Stimulated activated CD4-positive, alpha-beta T cell treated with anti-CD3 and anti-CD28 coated beads, Interleukin-1b, Interleukin-23, amount 100 ng/mL, for 4 hours (primary cell): ENCODE data around the gene ATP6V1F.

Source experiments
- DNase-seq, 2 donors: peaks; one replicate each; pipeline ENCODE4 v3.0.0-alpha.2; 2020; ENCODE audit warnings: low read depth in 2 of 2

The ATP6V1F gene, protein sequence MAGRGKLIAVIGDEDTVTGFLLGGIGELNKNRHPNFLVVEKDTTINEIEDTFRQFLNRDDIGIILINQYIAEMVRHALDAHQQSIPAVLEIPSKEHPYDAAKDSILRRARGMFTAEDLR

DNA sequence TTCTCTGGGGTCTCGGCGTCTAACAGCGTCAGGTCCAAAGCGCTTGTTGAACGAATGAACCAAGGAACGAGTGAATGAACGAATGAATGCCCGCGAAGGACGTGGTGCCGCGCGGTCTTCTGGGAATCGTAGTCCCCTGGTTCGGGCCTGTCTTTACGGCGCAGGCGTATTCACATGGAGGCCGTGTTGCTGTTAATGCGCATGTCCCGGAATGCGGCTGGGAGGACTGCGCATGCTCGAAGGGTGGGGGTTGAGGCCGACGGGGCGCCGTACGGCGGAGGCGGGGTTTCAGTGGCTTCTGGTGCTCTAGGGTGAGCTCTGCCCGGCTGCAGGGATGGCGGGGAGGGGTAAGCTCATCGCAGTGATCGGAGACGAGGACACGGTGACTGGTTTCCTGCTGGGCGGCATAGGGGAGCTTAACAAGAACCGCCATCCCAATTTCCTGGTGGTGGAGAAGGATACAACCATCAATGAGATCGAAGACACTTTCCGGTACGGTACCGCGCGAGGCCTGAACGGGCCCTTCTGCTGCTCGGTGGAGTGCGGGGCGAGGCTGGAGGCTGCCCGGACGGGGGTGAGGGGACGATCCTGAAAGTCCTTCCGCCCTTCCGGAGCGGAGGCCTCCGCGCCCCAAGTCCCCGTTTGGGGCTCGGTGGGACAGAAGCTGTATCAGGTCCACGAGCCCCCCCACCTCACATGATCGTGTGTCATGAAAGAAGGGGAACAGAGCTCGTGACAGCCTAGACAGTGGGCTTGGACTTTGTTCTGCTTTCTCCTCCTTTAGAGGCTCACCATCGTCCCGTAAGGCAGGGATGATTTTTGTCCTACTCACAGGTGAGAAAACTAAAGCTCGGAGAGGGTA lies at the start of gene ATP6V1F:
Gene ATP6V1F (plus strand): TSS at position 286 of the 862 bp plus-strand sequence. CDS start 49 bp downstream, at position 335.
- DNase-seq, result peak; percentile 99 to 100

DNA sequence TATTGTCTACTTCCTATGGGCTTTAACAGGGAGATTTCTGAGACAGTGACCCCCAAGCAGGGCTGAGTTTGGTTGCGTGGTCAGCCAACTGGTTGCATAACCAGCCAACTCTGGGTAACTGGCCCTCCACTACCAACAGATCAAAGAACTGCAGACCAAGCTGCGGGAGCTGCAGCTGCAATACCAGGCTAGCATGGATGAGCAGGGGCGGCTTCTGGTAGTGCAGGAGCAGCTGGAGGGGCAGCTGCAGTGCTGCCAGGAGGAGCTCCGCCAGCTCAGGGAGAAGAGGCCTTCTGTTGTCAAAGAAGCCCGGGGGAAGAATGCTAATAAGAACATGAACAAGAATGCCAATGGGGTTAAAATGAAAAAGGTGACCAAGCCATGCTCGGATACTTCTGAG lies 48.2 kb upstream of the ATP6V1F start:
- no peak for DNase-seq

- DNase-seq, result no peak
These were observed 47.2 kb upstream of the ATP6V1F start for GRCh38 chr7:128815289-128815942.

- DNase-seq, result no peak
These were observed 44.0 kb upstream of the ATP6V1F start for GRCh38 chr7:128818694-128819093.

- DNase-seq, result no peak
These were observed 40.9 kb upstream of the ATP6V1F start for GRCh38 chr7:128821724-128822123.

- no peak for DNase-seq
These were observed 36.1 kb upstream of the ATP6V1F start for GRCh38 chr7:128826512-128826911.

GRCh38 chr7:128826916-128827247 lies 35.8 kb upstream of the ATP6V1F start:
- no peak for DNase-seq

GRCh38 chr7:128827248-128827958 lies 35.3 kb upstream of the ATP6V1F start:
- DNase-seq, result no peak

GRCh38 chr7:128827971-128828711 lies 34.5 kb upstream of the ATP6V1F start:
- no peak for DNase-seq

DNA sequence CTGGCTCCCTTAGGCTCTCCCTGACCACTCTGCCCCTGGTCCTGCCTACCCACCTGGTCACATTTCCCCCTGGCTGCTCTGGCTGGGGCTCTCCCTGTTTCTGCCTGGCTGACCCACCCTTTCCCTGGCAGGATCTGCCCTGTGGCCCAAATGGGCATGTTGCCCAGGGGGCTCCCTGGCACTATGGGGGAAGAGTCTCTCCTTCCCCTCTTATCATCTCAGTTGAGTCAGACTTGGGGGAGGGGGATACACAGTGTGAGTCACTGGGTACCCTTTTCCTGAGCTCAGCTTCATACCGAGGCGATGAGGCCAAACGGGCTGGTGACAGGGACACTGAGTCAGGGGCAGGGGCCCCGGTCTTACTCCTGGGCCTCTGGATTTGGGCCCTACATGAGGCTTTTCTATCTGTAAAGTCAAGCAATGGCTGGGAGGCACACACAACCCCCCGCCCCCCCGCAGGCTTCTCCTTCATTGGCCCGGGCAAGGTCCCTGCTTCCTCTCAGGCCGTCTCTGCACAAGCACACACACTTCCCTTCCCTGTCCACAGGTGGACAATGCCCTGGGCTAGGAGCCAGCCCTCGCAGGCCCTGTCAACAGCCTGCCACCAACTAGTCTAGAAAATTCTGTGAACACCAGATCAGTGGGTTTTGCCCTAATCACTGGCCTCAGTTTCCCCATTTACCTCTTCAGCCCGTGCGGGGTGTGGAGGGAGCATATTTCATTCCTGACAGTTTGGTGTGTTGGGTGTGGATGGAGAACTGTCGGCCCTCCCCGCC lies 33.1 kb upstream of the ATP6V1F start:
- no peak for DNase-seq

DNA sequence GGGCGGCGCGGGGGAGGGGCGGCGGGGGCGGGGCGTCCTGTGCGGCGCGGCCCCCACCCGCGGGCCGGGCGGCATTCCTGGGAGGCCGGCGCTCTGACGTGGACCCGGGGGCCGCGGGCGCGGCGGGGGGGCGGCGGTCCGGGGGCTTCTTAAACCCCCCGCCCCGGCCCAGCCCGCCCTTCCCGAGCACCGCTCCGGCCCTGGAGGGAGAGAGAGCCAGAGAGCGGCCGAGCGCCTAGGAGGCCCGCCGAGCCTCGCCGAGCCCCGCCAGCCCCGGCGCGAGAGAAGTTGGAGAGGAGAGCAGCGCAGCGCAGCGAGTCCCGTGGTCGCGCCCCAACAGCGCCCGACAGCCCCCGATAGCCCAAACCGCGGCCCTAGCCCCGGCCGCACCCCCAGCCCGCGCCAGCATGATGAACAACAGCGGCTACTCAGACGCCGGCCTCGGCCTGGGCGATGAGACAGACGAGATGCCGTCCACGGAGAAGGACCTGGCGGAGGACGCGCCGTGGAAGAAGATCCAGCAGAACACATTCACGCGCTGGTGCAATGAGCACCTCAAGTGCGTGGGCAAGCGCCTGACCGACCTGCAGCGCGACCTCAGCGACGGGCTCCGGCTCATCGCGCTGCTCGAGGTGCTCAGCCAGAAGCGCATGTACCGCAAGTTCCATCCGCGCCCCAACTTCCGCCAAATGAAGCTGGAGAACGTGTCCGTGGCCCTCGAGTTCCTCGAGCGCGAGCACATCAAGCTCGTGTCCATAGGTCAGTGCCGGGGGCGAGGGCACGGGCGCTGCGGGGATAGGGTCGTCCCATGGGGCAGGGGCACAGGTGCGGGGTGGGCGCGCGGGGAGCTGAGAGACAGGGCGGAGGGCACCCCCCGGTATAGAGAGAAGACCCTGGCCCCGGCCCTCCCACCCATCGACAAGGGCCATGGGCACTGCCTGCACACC lies 32.2 kb upstream of the ATP6V1F start, which contains the start of gene FLNC:
Gene FLNC (plus strand): TSS at position 176 of the 947 bp plus-strand sequence. CDS start 232 bp downstream, at position 408.
- DNase-seq, result peak in 1 of 2 donors; percentile 18

DNA sequence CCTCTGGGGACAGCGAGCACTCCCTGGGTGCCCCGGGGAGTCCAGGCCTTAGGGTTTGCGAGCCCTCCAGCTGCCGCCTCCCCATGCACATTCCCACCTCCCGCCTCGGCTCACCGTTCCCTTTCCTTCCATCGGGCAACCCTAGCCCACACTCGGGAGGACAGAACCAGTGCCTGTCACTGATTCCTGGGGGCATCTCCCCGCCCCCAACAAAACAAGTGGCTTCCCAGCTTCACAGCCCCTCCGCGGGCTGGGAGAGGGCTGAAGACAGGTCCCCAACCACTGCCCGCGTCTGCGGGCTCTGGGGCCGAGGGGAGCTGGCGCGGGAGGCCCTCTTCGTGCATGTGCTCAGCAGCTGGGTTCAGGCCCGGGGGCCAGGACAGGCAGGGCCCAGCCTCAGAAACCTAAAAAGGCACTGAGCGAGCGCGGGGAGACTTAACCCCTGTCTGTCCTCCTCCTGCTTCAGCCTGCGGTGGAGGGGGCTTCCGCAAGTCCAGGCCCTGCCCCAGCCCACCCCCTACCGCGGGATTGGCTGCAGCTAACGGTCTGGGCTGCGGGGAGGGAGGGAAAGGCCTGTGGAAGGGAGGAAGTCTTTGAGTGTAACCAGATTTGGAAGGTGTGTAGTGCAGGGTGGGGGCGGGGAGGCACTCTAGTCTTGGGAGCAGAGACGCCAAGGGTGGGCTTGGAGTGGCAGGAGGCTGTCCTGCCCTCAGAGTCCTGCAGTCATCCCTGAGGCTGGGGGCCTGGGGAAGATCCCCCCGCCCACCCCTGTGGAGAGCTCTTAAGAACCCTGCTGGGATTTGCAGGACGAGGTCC lies 31.3 kb upstream of the ATP6V1F start:
- no peak for DNase-seq

- no peak for DNase-seq
These were observed 30.4 kb upstream of the ATP6V1F start for GRCh38 chr7:128831994-128832879.

DNA sequence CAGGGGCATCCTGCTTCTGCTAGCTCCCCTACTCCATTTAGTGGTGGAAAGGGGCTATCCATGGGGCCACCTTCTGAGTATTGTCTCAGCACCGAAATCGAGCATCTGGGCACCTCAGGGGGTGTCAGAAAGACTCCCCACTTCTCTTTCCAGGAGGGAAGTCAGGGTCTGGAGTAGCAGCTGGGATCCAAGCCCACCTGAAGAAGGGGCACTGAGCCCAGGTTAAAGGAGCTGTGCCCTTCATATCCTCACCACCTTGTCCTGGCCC lies 29.8 kb upstream of the ATP6V1F start:
- no peak for DNase-seq

DNA sequence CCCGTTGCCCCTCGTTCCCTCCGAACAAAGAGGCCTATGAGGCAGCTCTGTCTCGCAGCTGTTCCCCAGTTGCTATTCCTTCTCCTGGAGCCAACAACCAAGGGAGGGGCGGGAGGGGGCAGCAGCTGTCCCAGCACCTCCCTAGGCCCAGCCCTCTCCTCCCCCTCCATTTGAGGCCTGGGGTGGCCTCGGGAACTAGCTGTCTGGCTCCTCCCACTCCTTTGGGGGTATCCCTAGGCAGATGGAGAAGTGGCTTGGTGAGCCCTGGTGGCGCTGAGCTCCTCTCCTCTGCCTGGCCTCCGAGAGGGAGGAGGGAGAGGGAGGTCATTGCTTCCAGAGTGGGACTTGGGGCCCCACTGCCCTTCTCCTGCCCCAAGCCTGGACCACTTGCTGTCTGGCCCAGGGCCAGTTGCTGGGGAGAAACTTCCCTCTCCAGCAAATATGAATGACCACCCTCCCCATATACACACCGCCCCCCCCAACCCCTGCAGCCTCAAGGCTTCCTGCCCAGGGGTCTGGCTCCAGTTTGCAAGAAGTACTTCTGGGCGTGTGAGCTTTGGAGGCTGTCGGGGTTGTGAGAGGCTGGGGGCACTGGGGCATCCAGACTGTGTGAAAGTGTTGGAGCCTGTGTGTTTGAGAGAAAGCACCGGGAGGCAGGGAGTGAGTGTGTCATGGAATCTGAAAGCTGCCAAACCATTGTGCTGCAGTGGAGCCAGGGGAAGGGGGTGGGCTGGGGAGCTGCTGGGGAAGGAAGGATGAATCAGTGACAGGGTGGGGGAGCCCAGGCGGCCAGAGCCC lies 29.3 kb upstream of the ATP6V1F start:
- no peak for DNase-seq

DNA sequence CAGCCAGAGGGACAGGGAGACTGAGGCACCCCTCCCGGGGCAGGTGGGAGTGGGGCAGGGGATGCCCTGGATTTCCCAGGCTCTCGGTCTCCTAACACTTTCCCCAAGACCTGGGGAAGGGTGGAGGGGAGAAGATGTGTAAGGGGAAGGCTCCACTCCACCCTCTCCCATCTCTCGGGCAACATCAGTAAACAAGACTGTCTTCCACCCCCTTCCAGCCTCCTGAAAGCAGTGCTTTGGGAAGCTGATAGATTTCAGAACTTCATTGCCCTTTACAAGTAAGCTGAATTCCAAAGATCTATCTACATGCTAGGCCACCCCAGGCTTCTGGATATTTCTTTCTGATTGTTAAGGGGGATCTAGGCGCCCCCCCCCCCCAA lies 28.7 kb upstream of the ATP6V1F start:
- DNase-seq, result no peak

GRCh38 chr7:128835231-128835751 lies 27.4 kb upstream of the ATP6V1F start:
- no peak for DNase-seq
